K562 (cell line): ENCODE measurements around the gene BTBD2. TPM values are rescaled to one million over a fixed set of nuclear protein-coding genes. Genes with fewer than 3 reads are reported as not detected.

Source experiments
- ATAC-seq: fragments of 200-7000 bp; cut with Tn5 transposase; 3 replicates; pipeline ENCODE4 v1.9.1; 2020; ENCODE audit warnings: moderate library complexity
- Bru-seq: library from RNA; stranded (reverse); fragments of 400-500 nt; gene quantifications from one replicate; lab custom pipeline; 2021; lab: Mats Ljungman, UMichigan
- BruChase-seq, 2 experiments: library from RNA; stranded (reverse); fragments of 400-500 nt; gene quantifications; one replicate each; lab custom pipeline; 2021; lab: Mats Ljungman, UMichigan
- BruUV-seq: library from RNA; stranded (reverse); fragments of 400-500 nt; replicated peaks from 2 replicates; lab custom pipeline; 2021; lab: Mats Ljungman, UMichigan
- CTCF ChIA-PET: fragments of 300-600 bp; formaldehyde crosslinking; extraction: SDS; loops from one replicate; lab custom pipeline; 2021; ENCODE audit warnings: low intra/inter-chr PET ratio; lab: Yijun Ruan, JAX
- POLR2A ChIA-PET: fragments of 300-600, 350-650 bp; sonication (Branson Sonifier 250); formaldehyde crosslinking; extraction: SDS; loops from one replicate; lab custom pipeline; 2021; ENCODE audit warnings: antibody characterized with exemption, inconsistent platforms; lab: Yijun Ruan, JAX
- DNase-seq, 4 experiments: peaks; one replicate each; pipeline versions ENCODE4 v3.0.0 to v3.0.0-alpha.2; 2011 to 2018; ENCODE audit warnings: low spot score in 3 of 4, mixed read lengths in 3 of 4; ENCODE audit errors: extremely low read depth in 1 of 4
- FAIRE-seq: peaks from 2 replicates; lab custom pipeline; 2011; peaks lifted over from hg19 to GRCh38; lab: Jason Lieb, UNC
- H2AFZ ChIP-seq: 2 replicates; pipeline ENCODE4 v1.6.0; 2011; ENCODE audit warnings: low read depth, low read length, control low read depth, inconsistent platforms
- H3K27ac ChIP-seq: fragments of 200-600 bp; 3 replicates; pipeline ENCODE4 v1.8.0; 2011; ENCODE audit warnings: low read depth, mild to moderate bottlenecking, control low read depth, inconsistent platforms, low read length, moderate library complexity, mixed read lengths; ENCODE audit errors: extremely low read depth
- H3K27me3 ChIP-seq, 2 experiments: fragments of 300-600 bp in 1 of 2; 2 replicates in 1 of 2; 3 replicates in 1 of 2; pipeline versions ENCODE4 v1.6.0 to v1.8.0; 2011; ENCODE audit warnings: inconsistent platforms in 2 of 2, low read length in 2 of 2, mild to moderate bottlenecking in 1 of 2, mixed read lengths in 1 of 2, moderate library complexity in 1 of 2; ENCODE audit not compliant: control insufficient read depth in 2 of 2, insufficient read depth in 2 of 2
- H3K36me3 ChIP-seq: fragments of 300-600 bp; 3 replicates; pipeline ENCODE4 v1.8.0; 2011; ENCODE audit warnings: mild to moderate bottlenecking, low read length, inconsistent platforms; ENCODE audit not compliant: control insufficient read depth, insufficient read depth
- H3K4me1 ChIP-seq, 2 experiments: fragments of 200-600 bp in 1 of 2; replicated peaks in 1 of 2; 2 replicates in 1 of 2; 3 replicates in 1 of 2; pipeline versions ENCODE4 v1.5.1 to v1.8.0; 2011; ENCODE audit warnings: inconsistent platforms in 2 of 2, low read length in 2 of 2, mild to moderate bottlenecking in 1 of 2, mixed read lengths in 1 of 2, moderate library complexity in 1 of 2; ENCODE audit not compliant: control insufficient read depth in 2 of 2, insufficient read depth in 2 of 2
- H3K4me2 ChIP-seq: 2 replicates; pipeline ENCODE4 v1.6.1; 2011; ENCODE audit warnings: low read length, control low read depth, inconsistent platforms, mixed read lengths; ENCODE audit not compliant: insufficient read depth
- H3K4me3 ChIP-seq: fragments of 200-600 bp; sonication (generic), shearing (Covaris generic); 2 replicates; pipeline ENCODE4 v1.5.1; 2016; ENCODE audit warnings: control low read depth, inconsistent platforms
- H3K79me2 ChIP-seq: fragments of 200-600 bp; 3 replicates; pipeline ENCODE4 v1.8.0; 2011; ENCODE audit warnings: low read length, inconsistent platforms; ENCODE audit not compliant: control insufficient read depth, insufficient read depth
- H3K9ac ChIP-seq, 2 experiments: 2 replicates each; pipeline versions ENCODE4 v1.6.0 to v1.6.1; 2011; ENCODE audit warnings: low read depth in 2 of 2, low read length in 2 of 2, control low read depth in 1 of 2, inconsistent platforms in 1 of 2, mild to moderate bottlenecking in 1 of 2, mixed read lengths in 1 of 2; ENCODE audit not compliant: insufficient read depth in 1 of 2
- H3K9me1 ChIP-seq: one replicate; pipeline ENCODE4 v1.6.0; 2011; ENCODE audit warnings: inconsistent platforms, mild to moderate bottlenecking, low read length, moderate library complexity; ENCODE audit not compliant: control insufficient read depth, insufficient read depth
- H3K9me3 ChIP-seq: replicated peaks from 2 replicates; pipeline ENCODE4 v1.5.1; 2011; ENCODE audit warnings: low read depth, low read length, inconsistent platforms; ENCODE audit not compliant: control insufficient read depth, insufficient read depth
- H4K20me1 ChIP-seq: replicated peaks from 2 replicates; pipeline ENCODE4 v1.6.1; 2011; ENCODE audit warnings: low read length, inconsistent platforms, mixed read lengths; ENCODE audit not compliant: control insufficient read depth, insufficient read depth
- CBFB ChIP-seq: sonication (generic); formaldehyde crosslinking; IDR thresholded peaks from 2 replicates; pipeline ENCODE4 v1.4.0; 2020; ENCODE audit warnings: mild to moderate bottlenecking, missing genetic modification reagents
- DLX4 ChIP-seq: fragments of 250-450 bp; sonication (Bioruptor Pico); IDR thresholded peaks from 2 replicates; pipeline ENCODE4 v1.6.1; 2021; ENCODE audit warnings: mild to moderate bottlenecking
- GABPB2 ChIP-seq: fragments of 250-450 bp; sonication (Bioruptor Pico); conservative IDR thresholded peaks from 2 replicates; pipeline ENCODE4 v1.5.1; 2021; ENCODE audit warnings: mild to moderate bottlenecking
- GATAD2B ChIP-seq: fragments of 450-650 bp; IDR thresholded peaks from 2 replicates; pipeline ENCODE4 v1.6.1; 2017; ENCODE audit warnings: mild to moderate bottlenecking, borderline replicate concordance
- KLF16 ChIP-seq: IDR thresholded peaks from 2 replicates; pipeline ENCODE4 v1.6.1; 2016; ENCODE audit warnings: antibody characterized with exemption
- PCBP1 ChIP-seq: fragments of 200-400 bp; formaldehyde crosslinking; IDR thresholded peaks from 2 replicates; pipeline ENCODE4 v1.6.1; 2018; ENCODE audit warnings: mild to moderate bottlenecking, low read depth, low read length; ENCODE audit not compliant: poor library complexity, severe bottlenecking
- PHF8 ChIP-seq: fragments of 200-600 bp; sonication (generic); IDR thresholded peaks from 2 replicates; pipeline ENCODE4 v1.6.1; 2012; ENCODE audit warnings: mixed run types, mild to moderate bottlenecking, inconsistent platforms, low read length, moderate library complexity, borderline replicate concordance
- POLR2AphosphoS5 ChIP-seq: IDR thresholded peaks from 2 replicates; pipeline ENCODE4 v1.6.1; 2011; ENCODE audit warnings: mild to moderate bottlenecking, low read depth, low read length, moderate library complexity; ENCODE audit not compliant: control insufficient read depth, insufficient read depth
- POLR2G ChIP-seq: fragments of 200-400 bp; formaldehyde crosslinking; IDR thresholded peaks from 2 replicates; pipeline ENCODE4 v1.6.1; 2017; ENCODE audit warnings: low read depth, mild to moderate bottlenecking, antibody characterized with exemption, low read length, moderate library complexity
- SIRT6 ChIP-seq: IDR thresholded peaks from one replicate; pipeline ENCODE4 v1.6.1; 2012; ENCODE audit warnings: low read depth, mild to moderate bottlenecking, control low read depth, inconsistent platforms, low read length, moderate library complexity
- TAF1 ChIP-seq: IDR thresholded peaks from 2 replicates; pipeline ENCODE4 v1.6.1; 2011; ENCODE audit warnings: mild to moderate bottlenecking, low read length, moderate library complexity; ENCODE audit not compliant: insufficient read depth, control insufficient read depth, severe bottlenecking; ENCODE audit errors: extremely low read depth
- TBP ChIP-seq: optimal IDR thresholded peaks from 2 replicates; pipeline ENCODE3; 2011; ENCODE audit warnings: low read depth, low read length, improper control_type of control experiment
- THRAP3 ChIP-seq: fragments of 450-650 bp; IDR thresholded peaks from 2 replicates; pipeline ENCODE4 v1.6.1; 2016; ENCODE audit warnings: mild to moderate bottlenecking, inconsistent platforms, borderline replicate concordance
- YY1 ChIP-seq, 3 experiments: IDR thresholded peaks; 2 replicates each; pipeline ENCODE4 v1.6.1; 2011; ENCODE audit warnings: low read length in 2 of 3, mild to moderate bottlenecking in 2 of 3, moderate library complexity in 2 of 3, borderline replicate concordance in 1 of 3, control low read depth in 1 of 3, low read depth in 1 of 3; ENCODE audit not compliant: insufficient read depth in 3 of 3, insufficient replicate concordance in 2 of 3, control insufficient read depth in 1 of 3, insufficient read length in 1 of 3; ENCODE audit errors: extremely low read depth in 1 of 3
- ZNF263 ChIP-seq: sonication (generic); formaldehyde crosslinking; IDR thresholded peaks from 2 replicates; pipeline ENCODE4 v1.8.0; 2022; ENCODE audit warnings: mild to moderate bottlenecking, missing genetic modification reagents, borderline replicate concordance
- ZNF445 ChIP-seq: fragments of 250-450 bp; sonication (Bioruptor Pico); IDR thresholded peaks from 2 replicates; pipeline ENCODE4 v1.4.0; 2020; ENCODE audit warnings: low read depth, mild to moderate bottlenecking, moderate library complexity
- ZNF584 ChIP-seq: fragments of 200-800 bp; sonication (Bioruptor generic); IDR thresholded peaks from 2 replicates; pipeline ENCODE4 v1.6.1; 2016; ENCODE audit warnings: low read depth, mild to moderate bottlenecking, missing genetic modification characterization, missing compliant biosample characterization
- WGBS: fragments of 100-300 bp; shearing (Covaris generic); methylation state at CpG from one replicate; pipeline ENCODE4 v1.1.6; 2016; ENCODE audit warnings: low coverage, mixed read lengths; ENCODE audit not compliant: insufficient coverage; ENCODE audit errors: missing lambda C conversion rate; 5-methylcytosine and 5-hydroxymethylcytosine counted together
- in situ Hi-C: fragments of 300-500 bp; cut with MboI; formaldehyde crosslinking; loops from 4 replicates; pipeline ENCODE4 v1.15.0; 2018; ENCODE audit warnings: inconsistent platforms, mixed read lengths
- intact Hi-C: fragments of 100-400 bp; cut with micrococcal nuclease; formaldehyde crosslinking; loops from 2 replicates; pipeline ENCODE4 v1.14.2; 2022
- long read RNA-seq, 3 experiments: library from polyadenylated mRNA in 2 of 3; library from RNA in 1 of 3; unstranded in 2 of 3; stranded (forward) in 1 of 3; transcript quantifications; one replicate each; pipeline ENCODE4 v2.0.0, GENCODE V29; 2019 to 2022
- polyA minus RNA-seq, 3 experiments: library from RNA; depleted of rRNA, polyadenylated mRNA; stranded (reverse); fragments of >200 nt; gene quantifications; 2 replicates each; pipeline ENCODE4 v1.2.3, GENCODE V29; 2011
- polyA plus RNA-seq, 8 experiments: library from polyadenylated mRNA; depleted of rRNA in 4 of 8; stranded (reverse) in 5 of 8; unstranded in 3 of 8; fragments of >200 nt; fragmentation: Nextera tagmentation in 2 of 8; fragmentation: Illumina TruSeq in 1 of 8; extraction: Ambion mirVana in 2 of 8; extraction: Trizol in 1 of 8; gene quantifications; 2 replicates each; pipeline versions ENCODE4 v1.2.1 to v1.2.3, GENCODE V29; 2011 to 2014; ENCODE audit warnings: inconsistent platforms in 1 of 8, missing spikeins in 1 of 8
- total RNA-seq, 7 experiments: library from RNA; depleted of rRNA in 6 of 7; stranded (reverse); fragments of >200 nt in 6 of 7; fragmentation: Illumina TruSeq in 2 of 7; extraction: Trizol in 2 of 7; gene quantifications; 2 replicates each; pipeline versions ENCODE4 v1.2.1 to v1.2.3, GENCODE V29; 2011 to 2021; ENCODE audit warnings: low replicate concordance in 1 of 7

Gene BTBD2
- 7.3 and 29.0 TPM in 2 replicates for total RNA-seq (2011; cell fraction: chromatin; rRNA removed; ENCODE audit: low replicate concordance)
- total RNA-seq (2011; cell fraction: nucleolus; rRNA removed) = 16.4 and 17.0 TPM in 2 replicates
- 14.3 and 16.7 TPM in 2 replicates for total RNA-seq (2011; cell fraction: nucleoplasm; rRNA removed)
- 5.6 and 8.1 TPM in 2 replicates for total RNA-seq (2014; rRNA removed)
- total RNA-seq (2014; rRNA removed; fragmentation: Illumina TruSeq; extraction: Trizol) = 1.5 and 2.0 TPM in 2 replicates
- 6.4 and 6.9 TPM in 2 replicates for total RNA-seq (2015; rRNA removed; fragmentation: Illumina TruSeq; extraction: Trizol)
- 13.3 and 15.6 TPM in 2 replicates for total RNA-seq (2021)
- 10.2 and 30.9 TPM in 2 replicates for polyA plus RNA-seq (2011; rRNA removed)
- 21.5 and 25.6 TPM in 2 replicates for polyA plus RNA-seq (2011; cell fraction: cytosol; rRNA removed)
- 21.2 and 25.9 TPM in 2 replicates for polyA plus RNA-seq (2011; cell fraction: nucleus; rRNA removed)
- 18.5 and 62.5 TPM in 2 replicates for polyA plus RNA-seq (2012)
- 7.4 and 11.0 TPM in 2 replicates for polyA plus RNA-seq (2014; fragmentation: Illumina TruSeq; extraction: Trizol)
- polyA plus RNA-seq (2014; fragmentation: Nextera tagmentation; extraction: Ambion mirVana) = under 1 TPM; 0.10 to 0.28 TPM
- polyA plus RNA-seq (2014; rRNA removed) = 9.6 TPM in 2 replicates
- 4.1 and 4.9 TPM in 2 replicates for polyA minus RNA-seq (2011; rRNA and poly(A)+ RNA removed)
- polyA minus RNA-seq (2011; cell fraction: cytosol; rRNA and poly(A)+ RNA removed) = 15.5 and 42.0 TPM in 2 replicates
- polyA minus RNA-seq (2011; cell fraction: nucleus; rRNA and poly(A)+ RNA removed) = 5.9 and 11.9 TPM in 2 replicates
- Bru-seq, nascent RNA = percentile 50 among the genes with signal in this experiment
- BruChase-seq, experiment 1, labeled RNA remaining after a 2-hour chase = percentile 46 among the genes with signal in this experiment
- BruChase-seq, experiment 2, labeled RNA remaining after a 6-hour chase = percentile 47 among the genes with signal in this experiment
- long read RNA-seq, experiment 1, transcript BTBD2-201 (9 exons, 2,649 nt) = major isoform, 21 of 57 reads
- long read RNA-seq, experiment 1, partial matches to known transcripts = 20 of 57 reads
- long read RNA-seq, experiment 1, other reads (novel, unspliced or antisense) = 15 of 57 reads
- long read RNA-seq, experiment 2, transcript BTBD2-201 (9 exons, 2,649 nt) = major isoform, 9 of 14 reads
- long read RNA-seq, experiment 2, partial matches to known transcripts = 1 of 14 reads
- long read RNA-seq, experiment 2, other reads (novel, unspliced or antisense) = 4 of 14 reads
- long read RNA-seq, experiment 3, partial matches to known transcripts = 1 of 1 reads
- long read RNA-seq, experiment 3, other reads (novel, unspliced or antisense) = 0 of 1 reads

GRCh38 chr19:2015608-2015950 lies at the start of gene BTBD2:
Gene BTBD2, minus strand, starts transcription at chr19:2015714. Its CDS starts 11 bp downstream, at chr19:2015703.
- Histone ChIP-seq H3K9ac (peak within 1 kb of the TSS; percentile 59 to 98; a peak in 3 of 4 replicates), H3K4me3 (peak within 1 kb of the TSS; percentile 49), H3K27me3 (no peaks in the 10 kb centered on the region), H3K9me1 (no peaks in the 10 kb centered on the region), H2AFZ (no peak within 1 kb of the TSS), H3K9me3 (no peaks in the 10 kb centered on the region), H3K27ac (peak within 1 kb of the TSS; percentile 52; the same call in 1 of the 3 replicates), H3K4me2 (peak within 1 kb of the TSS; percentile 76), H3K4me1 (peaks cover 0 to 45% of the 10 kb centered on the region in 2 experiments; a peak in 2 of 5 replicates), H3K36me3 (no peaks in the 10 kb centered on the region), H4K20me1 (no peaks in the 10 kb centered on the region), H3K79me2 (peaks cover 7% of the 10 kb centered on the region)
- WGBS = 0% methylated on average over 1 of the region's 20 CpGs
- CTCF ChIA-PET = no interaction called here
- ATAC-seq (no peak), DNase-seq (peak in 2 of 4 experiments; percentile 80 to 81), FAIRE-seq (no peak)
- POLR2A ChIA-PET = no interaction called here
- in situ Hi-C loops = no loop called here
- intact Hi-C loops = loop anchor here (5.0 kb wide), 1 partner anchor 72 kb away; no protein-coding TSS in a partner anchor
- no TSS peak for BruUV-seq
- TF ChIP-seq POLR2G (peak; percentile 72), DLX4 (no peak), ZNF584 (no peak), GATAD2B (no peak), CBFB (no peak), ZNF445 (CRISPR knock-in tag) (no peak), PHF8 (peak; percentile 22; the same call in 1 of the 2 replicates), POLR2AphosphoS5 (peak; percentile 60; the same call in 1 of the 2 replicates), TBP (peak; percentile 45), THRAP3 (no peak), SIRT6 (no peak), YY1 (IDR thresholded peaks at IDR 0.05; ENCODE audit: borderline replicate concordance in 1 of 3, control insufficient read depth in 1 of 3, extremely low read depth in 1 of 3, insufficient read depth in 3 of 3, insufficient read length in 1 of 3, insufficient replicate concordance in 2 of 3, low read depth in 1 of 3, low read length in 2 of 3) (peak; percentile 62 to 92 (median 83)), GABPB2 (no peak), PCBP1 (no peak), ZNF263 (CRISPR knock-in tag) (peak; percentile 81), TAF1 (peak; percentile 88), KLF16 (no peak)
